GM18502 (cell line): ENCODE data around the gene CBX8.

Source experiments
- ATAC-seq: cut with Tn5 transposase; IDR thresholded peaks from one replicate; pipeline ENCODE4 v1.9.1; 2021; ENCODE audit warnings: mild to moderate bottlenecking; ENCODE audit not compliant: unreplicated experiment, poor library complexity

Gene CBX8

GRCh38 chr17:79821331-79822095 lies 24.6 kb upstream of the CBX8 start:
- no peak for ATAC-seq

GRCh38 chr17:79820959-79821330 lies 24.1 kb upstream of the CBX8 start:
- no peak for ATAC-seq

GRCh38 chr17:79819534-79820276 lies 22.8 kb upstream of the CBX8 start:
- ATAC-seq, result no peak

DNA sequence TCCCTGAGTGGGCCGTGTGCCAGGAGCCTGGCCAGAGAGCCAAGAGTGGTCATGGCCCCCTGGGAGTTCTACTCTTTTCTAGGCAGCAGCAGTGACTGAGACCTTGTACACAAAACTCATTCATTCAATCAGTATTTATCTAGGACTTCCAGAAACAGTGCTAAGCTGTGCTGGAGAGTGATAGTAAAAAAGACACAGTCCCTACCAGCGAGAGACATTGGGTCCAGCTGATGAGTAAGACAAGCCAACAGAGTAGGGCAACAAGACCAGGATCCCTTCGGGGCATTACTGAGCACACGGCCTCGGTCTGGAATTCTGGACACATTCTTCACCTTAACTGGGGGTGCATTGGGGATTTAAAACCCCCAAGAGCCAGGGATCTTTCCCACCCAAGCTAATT lies 22.2 kb upstream of the CBX8 start:
- no peak for ATAC-seq

DNA sequence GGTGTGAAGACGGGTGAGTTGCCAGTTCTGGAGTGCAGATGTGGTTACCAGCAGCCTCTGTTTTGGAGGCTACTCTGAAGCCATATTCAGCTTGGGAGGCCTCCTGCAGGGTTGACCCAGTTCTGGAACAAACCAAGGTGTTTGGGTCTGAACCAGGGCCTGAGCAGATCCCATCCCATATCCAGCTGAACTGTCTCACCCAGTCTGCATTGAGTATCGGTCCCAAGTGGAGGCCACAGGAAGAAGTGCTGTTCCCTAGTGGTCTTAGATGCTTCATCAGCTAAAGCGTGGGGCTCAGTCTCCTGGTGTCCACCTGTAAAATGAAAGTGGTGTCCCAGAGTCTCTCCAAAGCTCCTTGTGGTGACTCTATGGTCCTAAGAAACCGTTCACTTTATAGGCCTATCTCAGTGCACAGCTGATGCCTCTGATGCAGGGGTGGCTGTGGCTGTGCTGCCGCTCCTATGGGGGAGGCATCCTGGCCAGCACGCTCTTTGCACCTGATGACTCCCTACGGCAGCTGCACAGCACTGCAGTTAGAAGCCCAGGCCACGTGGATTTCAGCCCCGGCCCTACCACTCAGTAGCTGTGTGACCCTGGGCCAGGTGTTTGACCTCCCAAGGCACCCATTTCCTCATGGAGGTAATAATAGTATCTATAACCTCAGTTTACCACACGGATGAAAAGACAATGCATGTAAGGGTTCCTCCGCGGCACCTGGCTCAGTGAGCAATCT lies 21.3 kb upstream of the CBX8 start:
- no peak for ATAC-seq

DNA sequence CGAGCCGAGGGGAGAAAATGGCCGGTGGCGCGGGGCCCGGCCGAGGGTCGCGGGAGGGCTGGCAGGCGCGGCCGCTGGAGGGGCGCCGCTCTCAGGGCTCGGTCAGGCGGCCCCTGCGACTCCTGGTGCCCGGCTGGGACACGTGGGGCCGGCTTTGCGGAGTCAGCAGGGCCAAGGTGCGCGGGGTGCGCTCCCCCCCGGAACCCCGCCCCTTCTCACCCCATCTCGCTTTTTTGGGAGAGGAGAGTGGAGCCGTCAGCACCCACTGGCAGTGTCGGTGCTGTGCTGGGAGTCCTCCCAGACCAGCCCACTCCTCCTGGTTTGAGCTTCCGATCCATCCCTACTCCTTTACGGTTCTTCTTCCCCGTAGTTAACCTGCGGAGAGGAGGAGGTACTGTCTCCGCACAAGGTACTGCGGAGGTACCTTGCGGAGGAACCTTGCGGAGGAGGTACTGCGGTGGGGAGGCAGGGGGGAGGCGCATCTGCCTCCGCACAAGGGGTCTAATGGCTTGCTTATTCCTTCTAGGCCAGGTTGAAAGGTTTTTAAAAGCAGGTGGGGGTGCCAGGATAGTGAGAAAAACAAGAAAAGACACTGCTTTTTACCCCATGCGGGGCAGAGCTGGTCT lies 19.1 kb upstream of the CBX8 start:
- ATAC-seq, result no peak

GRCh38 chr17:79814974-79815835 lies 18.3 kb upstream of the CBX8 start:
- ATAC-seq, result no peak

DNA sequence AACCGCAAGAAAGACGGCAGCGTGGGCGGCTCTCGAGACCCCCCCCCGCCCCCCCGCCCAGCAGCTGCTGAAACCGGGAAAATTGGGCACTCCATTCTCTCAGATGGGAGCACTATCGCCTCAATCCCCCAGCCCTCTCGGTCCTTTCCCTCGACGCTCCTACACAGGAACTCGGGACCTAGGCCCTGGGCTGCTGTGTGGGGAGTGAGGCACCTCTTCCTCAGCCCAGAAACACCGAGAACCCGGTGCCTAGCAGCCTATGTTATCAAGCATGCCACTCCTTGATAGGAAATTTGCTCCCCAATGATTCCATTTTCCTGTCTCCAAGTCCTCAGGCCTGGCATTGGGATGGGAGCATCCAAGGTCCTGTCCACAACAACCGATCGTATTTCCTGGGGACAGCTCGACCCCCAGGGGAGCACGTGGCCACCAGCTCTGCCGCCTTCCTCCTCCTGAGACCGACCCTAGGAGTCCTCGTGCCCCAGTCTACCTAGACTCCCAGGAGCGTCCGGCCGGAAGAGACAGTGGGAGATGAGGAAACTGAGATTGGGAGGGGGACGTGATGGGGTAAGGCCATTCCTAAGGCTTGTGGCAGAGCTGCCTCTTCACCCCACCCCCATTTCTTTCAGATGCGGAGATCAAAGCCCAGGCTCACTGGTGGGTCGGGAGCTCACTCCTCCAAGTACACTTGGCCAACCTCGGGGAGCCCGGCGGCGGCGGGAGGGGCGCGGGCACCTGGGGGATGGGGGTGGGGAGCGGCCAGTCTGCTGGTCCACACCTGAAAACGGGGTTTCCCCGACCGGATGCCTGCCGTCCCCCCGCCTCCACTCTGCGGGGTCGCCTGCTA lies 17.5 kb upstream of the CBX8 start:
- ATAC-seq, result no peak

- no peak for ATAC-seq
Observed at GRCh38 chr17:79813297-79814126, 16.6 kb upstream of the CBX8 start.

DNA sequence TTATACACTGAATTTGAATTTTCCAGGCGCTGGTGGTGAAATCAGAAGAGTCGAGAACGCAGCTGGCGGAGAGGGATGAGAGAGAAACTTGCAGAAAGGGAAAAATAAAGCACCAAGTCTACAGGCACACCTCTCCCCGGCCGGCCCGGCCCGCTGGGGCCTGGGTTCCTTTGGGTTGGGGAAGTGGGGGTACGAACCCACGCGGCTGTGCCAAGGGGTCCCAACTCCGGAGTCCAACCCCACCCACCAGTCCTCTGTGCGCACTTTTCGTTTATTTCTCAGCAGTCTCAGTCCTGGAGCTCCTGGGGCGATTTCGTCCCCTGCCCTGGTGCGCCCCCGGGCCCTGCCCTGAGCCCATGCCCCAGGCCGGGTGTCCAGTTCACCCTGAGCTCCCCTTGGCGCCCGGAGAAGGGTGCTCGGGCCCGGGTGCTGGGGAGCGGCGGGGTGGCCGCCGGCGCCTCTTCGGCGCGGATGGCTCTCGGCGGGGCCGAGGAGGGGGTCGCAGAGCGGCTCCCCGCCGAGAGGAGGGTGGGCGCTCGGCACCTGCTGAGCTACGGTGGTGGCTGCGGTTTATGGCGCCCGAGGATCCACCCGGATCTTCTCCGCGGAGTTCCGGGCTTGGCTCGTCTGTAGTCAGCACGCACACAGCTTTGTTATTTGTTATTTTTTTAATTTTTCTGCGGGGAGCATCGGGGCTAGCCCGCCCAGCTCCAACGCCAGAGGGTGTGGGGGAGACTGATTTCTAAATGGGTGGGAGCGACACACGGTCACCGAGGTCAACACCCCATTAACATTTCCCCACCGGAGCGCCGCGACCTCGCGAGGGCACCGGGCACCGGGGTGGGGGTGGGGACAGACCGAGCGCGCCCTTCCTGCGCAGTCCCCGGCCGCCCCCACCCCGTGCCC lies 15.7 kb upstream of the CBX8 start:
- no peak for ATAC-seq

GRCh38 chr17:79811868-79812352 lies 15.0 kb upstream of the CBX8 start:
- ATAC-seq, result no peak

- no peak for ATAC-seq
Observed at GRCh38 chr17:79811011-79811867, 14.4 kb upstream of the CBX8 start.

GRCh38 chr17:79810130-79811010 lies 13.5 kb upstream of the CBX8 start:
- peak; percentile 89 for ATAC-seq

GRCh38 chr17:79809530-79810129 lies 12.8 kb upstream of the CBX8 start:
- no peak for ATAC-seq
